AG10803 (cell line): ENCODE measurements around the gene PERP.

Source experiments
- DNase-seq: peaks from one replicate; pipeline ENCODE4 v3.0.0; 2010; ENCODE audit warnings: low read depth
- H3K4me3 ChIP-seq: 2 replicates; pipeline ENCODE4 v1.5.1; 2011; ENCODE audit warnings: mild to moderate bottlenecking, low read length, control low read depth
- TF ChIP-seq, protein P1 (sequence below): conservative IDR thresholded peaks from 2 replicates; pipeline ENCODE4 v1.5.1; 2011; ENCODE audit warnings: mild to moderate bottlenecking, low read length, control low read depth, inconsistent platforms

Gene PERP

GRCh38 chr6:138052783-138053182 is 54.4 kb downstream of the PERP start:
- TF ChIP-seq, protein P1, sequence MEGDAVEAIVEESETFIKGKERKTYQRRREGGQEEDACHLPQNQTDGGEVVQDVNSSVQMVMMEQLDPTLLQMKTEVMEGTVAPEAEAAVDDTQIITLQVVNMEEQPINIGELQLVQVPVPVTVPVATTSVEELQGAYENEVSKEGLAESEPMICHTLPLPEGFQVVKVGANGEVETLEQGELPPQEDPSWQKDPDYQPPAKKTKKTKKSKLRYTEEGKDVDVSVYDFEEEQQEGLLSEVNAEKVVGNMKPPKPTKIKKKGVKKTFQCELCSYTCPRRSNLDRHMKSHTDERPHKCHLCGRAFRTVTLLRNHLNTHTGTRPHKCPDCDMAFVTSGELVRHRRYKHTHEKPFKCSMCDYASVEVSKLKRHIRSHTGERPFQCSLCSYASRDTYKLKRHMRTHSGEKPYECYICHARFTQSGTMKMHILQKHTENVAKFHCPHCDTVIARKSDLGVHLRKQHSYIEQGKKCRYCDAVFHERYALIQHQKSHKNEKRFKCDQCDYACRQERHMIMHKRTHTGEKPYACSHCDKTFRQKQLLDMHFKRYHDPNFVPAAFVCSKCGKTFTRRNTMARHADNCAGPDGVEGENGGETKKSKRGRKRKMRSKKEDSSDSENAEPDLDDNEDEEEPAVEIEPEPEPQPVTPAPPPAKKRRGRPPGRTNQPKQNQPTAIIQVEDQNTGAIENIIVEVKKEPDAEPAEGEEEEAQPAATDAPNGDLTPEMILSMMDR: no peak
- no peak for DNase-seq
- H3K4me3 ChIP-seq: no peak overlapping the region

DNA sequence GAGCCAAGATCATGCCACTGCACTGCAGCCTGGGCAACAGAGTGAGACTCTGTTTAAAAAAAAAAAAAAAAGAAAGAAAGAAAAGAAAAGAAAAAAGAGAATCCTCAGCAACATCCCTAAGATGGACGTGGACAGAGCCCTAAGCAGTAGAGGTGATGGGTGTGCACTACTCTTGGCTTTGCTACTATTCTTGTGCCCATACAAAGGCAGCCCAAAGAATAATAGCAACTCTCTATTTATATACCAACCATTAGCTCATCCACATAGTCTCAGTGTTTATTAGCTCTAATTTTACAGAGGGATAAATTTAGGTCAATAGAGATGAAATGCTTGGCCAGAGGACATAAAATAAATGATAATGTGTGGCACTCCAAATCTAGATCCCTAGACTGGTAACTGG is 62.2 kb downstream of the PERP start:
- no peak for DNase-seq
- TF ChIP-seq, protein P1: no peak
- H3K4me3 ChIP-seq: no peak overlapping the region

- no peak overlapping the region for H3K4me3 ChIP-seq
- TF ChIP-seq, protein P1: no peak
- DNase-seq: no peak
Observed at GRCh38 chr6:138044458-138044857, 62.8 kb downstream of the PERP start.
